Karpas-422 (cell line): ENCODE results near the gene TRABD2B. TPM values are rescaled to one million over a fixed set of nuclear protein-coding genes. Genes with fewer than 3 reads are reported as not detected.

Experiments used
- DNase-seq: peaks from one replicate; pipeline ENCODE4 v3.0.0-alpha.2; 2015
- H2AFZ ChIP-seq: fragments of 200-600 bp; sonication (generic); 2 replicates; pipeline ENCODE4 v1.6.1; 2014; ENCODE audit warnings: antibody characterized with exemption, low read length, mixed read lengths
- H3K27ac ChIP-seq: fragments of 200-600 bp; sonication (generic); 2 replicates; pipeline ENCODE4 v1.5.1; 2014; ENCODE audit warnings: mild to moderate bottlenecking, low read length, moderate library complexity
- H3K27me3 ChIP-seq: fragments of 200-600 bp; sonication (generic); 2 replicates; pipeline ENCODE4 v1.6.1; 2014; ENCODE audit warnings: low read length, mixed read lengths
- H3K36me3 ChIP-seq: fragments of 200-600 bp; sonication (generic); 2 replicates; pipeline ENCODE4 v1.6.1; 2014; ENCODE audit warnings: low read length, mixed read lengths; ENCODE audit not compliant: insufficient read depth
- H3K4me1 ChIP-seq: fragments of 200-600 bp; sonication (generic); 2 replicates; pipeline ENCODE4 v1.6.1; 2014; ENCODE audit warnings: mild to moderate bottlenecking, low read length, mixed read lengths
- H3K4me2 ChIP-seq: fragments of 200-600 bp; sonication (generic); 2 replicates; pipeline ENCODE4 v1.6.1; 2014; ENCODE audit warnings: low read length, low read depth, mild to moderate bottlenecking; ENCODE audit not compliant: poor library complexity, severe bottlenecking
- H3K4me3 ChIP-seq: fragments of 200-600 bp; sonication (generic); 2 replicates; pipeline ENCODE4 v1.5.1; 2014; ENCODE audit warnings: mild to moderate bottlenecking, antibody characterized with exemption, low read length, mixed read lengths
- H3K79me2 ChIP-seq: fragments of 200-600 bp; sonication (generic); 2 replicates; pipeline ENCODE4 v1.6.1; 2014; ENCODE audit warnings: mild to moderate bottlenecking, low read length, mixed read lengths
- H3K9ac ChIP-seq: fragments of 200-600 bp; sonication (generic); 2 replicates; pipeline ENCODE4 v1.6.0; 2014; ENCODE audit warnings: low read length
- H3K9me2 ChIP-seq: fragments of 200-600 bp; sonication (generic), shearing (Covaris generic); replicated peaks from 2 replicates; pipeline ENCODE4 v1.6.0; 2014; ENCODE audit warnings: mild to moderate bottlenecking, low read length, moderate library complexity; ENCODE audit not compliant: insufficient read depth
- H3K9me3 ChIP-seq: fragments of 300-700, 200-600 bp; sonication (generic); 2 replicates; pipeline ENCODE4 v1.6.1; 2014; ENCODE audit warnings: low read length, mixed read lengths
- H4K20me1 ChIP-seq: fragments of 200-600 bp; sonication (generic); 2 replicates; pipeline ENCODE4 v1.6.1; 2014; ENCODE audit warnings: mild to moderate bottlenecking, antibody characterized with exemption, low read length, low read depth; ENCODE audit not compliant: insufficient read depth
- total RNA-seq: library from RNA; depleted of rRNA; stranded (reverse); fragments of >200 nt; shearing (Covaris generic); gene quantifications from 2 replicates; pipeline ENCODE4 v1.2.3, GENCODE V29; 2014; ENCODE audit warnings: low replicate concordance

TRABD2B gene
- total RNA-seq, 1 experiment from 2014 or later: not detected

DNA sequence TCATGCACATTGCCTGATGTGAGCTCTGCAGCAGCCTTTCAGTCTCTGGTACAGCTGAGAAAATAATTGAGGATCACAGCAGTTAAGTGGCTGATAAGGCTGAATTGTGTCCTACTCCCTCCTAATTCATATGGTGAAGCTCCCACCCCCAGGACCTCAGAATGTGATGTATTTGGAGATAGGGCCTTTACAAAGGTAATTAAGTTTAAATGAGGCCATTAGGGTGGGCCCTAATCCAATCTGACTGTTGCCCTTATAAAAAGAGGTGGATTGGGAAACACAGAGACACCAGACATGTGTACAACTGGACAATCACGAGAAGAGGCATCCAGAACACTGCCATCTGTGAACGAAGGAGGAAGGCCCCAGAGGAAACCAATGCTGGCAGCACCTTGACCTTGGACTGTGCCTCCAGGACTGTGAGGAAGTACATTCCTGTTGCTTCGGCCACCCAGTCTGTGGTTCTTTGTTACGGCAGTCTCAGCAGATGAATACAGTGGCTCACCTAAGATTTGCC lies 148.1 kb downstream of the TRABD2B start:
- no peak overlapping the region for H3K4me3 ChIP-seq
- no peaks in the 10 kb centered on the region for H3K79me2 ChIP-seq
- no peak overlapping the region for H2AFZ ChIP-seq
- H3K9me3 ChIP-seq: no peaks in the 10 kb centered on the region
- no peaks in the 10 kb centered on the region for H3K36me3 ChIP-seq
- H4K20me1 ChIP-seq: no peaks in the 10 kb centered on the region; the same call in 1 of the 2 replicates
- no peak overlapping the region for H3K4me2 ChIP-seq
- H3K27ac ChIP-seq: no peak overlapping the region
- H3K9ac ChIP-seq: no peak overlapping the region
- H3K4me1 ChIP-seq: peaks cover 11% of the 10 kb centered on the region
- H3K9me2 ChIP-seq: no peaks in the 10 kb centered on the region
- no peak for DNase-seq
- H3K27me3 ChIP-seq: no peaks in the 10 kb centered on the region

- H3K9ac ChIP-seq: no peak overlapping the region
- peaks cover 10% of the 10 kb centered on the region for H3K4me1 ChIP-seq
- H3K9me2 ChIP-seq: no peaks in the 10 kb centered on the region
- H3K4me2 ChIP-seq: no peak overlapping the region
- H3K36me3 ChIP-seq: no peaks in the 10 kb centered on the region
- DNase-seq: no peak
- H4K20me1 ChIP-seq: no peaks in the 10 kb centered on the region; the same call in 1 of the 2 replicates
- no peak overlapping the region for H2AFZ ChIP-seq
- H3K79me2 ChIP-seq: no peaks in the 10 kb centered on the region
- no peak overlapping the region for H3K4me3 ChIP-seq
- H3K27ac ChIP-seq: no peak overlapping the region
- no peaks in the 10 kb centered on the region for H3K9me3 ChIP-seq
- H3K27me3 ChIP-seq: no peaks in the 10 kb centered on the region
Observed at GRCh38 chr1:47847763-47848162, 149.4 kb downstream of the TRABD2B start.

DNA sequence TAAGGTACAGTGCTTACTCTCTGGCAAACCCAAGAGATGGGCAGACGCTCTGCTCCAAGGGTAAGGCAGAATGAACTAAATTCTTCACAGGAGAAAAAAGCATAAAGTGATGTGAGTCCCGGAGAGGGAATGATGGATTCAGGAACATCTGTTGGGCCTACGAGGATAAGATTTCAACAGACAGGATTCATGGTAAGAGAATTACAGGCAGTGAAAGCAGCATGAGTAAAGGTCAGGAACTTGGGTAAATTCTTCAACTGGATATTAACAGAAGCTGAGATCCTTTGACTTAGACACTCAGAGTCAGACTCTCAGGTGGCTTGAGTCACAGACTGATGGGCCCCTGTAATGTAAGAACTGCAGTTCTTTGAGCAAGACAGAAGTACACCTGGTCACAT lies 152.6 kb downstream of the TRABD2B start:
- no peak overlapping the region for H3K4me3 ChIP-seq
- H3K4me1 ChIP-seq: peaks cover 10% of the 10 kb centered on the region
- no peak overlapping the region for H3K27ac ChIP-seq
- no peak for DNase-seq
- H3K27me3 ChIP-seq: no peaks in the 10 kb centered on the region
- H3K9me3 ChIP-seq: no peaks in the 10 kb centered on the region
- H4K20me1 ChIP-seq: no peaks in the 10 kb centered on the region; the same call in 1 of the 2 replicates
- H3K9ac ChIP-seq: no peak overlapping the region
- no peaks in the 10 kb centered on the region for H3K79me2 ChIP-seq
- H3K9me2 ChIP-seq: no peaks in the 10 kb centered on the region
- H3K4me2 ChIP-seq: no peak overlapping the region
- H2AFZ ChIP-seq: no peak overlapping the region
- H3K36me3 ChIP-seq: no peaks in the 10 kb centered on the region

- no peak overlapping the region for H3K27ac ChIP-seq
- no peaks in the 10 kb centered on the region for H3K9me2 ChIP-seq
- no peak overlapping the region for H3K4me2 ChIP-seq
- no peak overlapping the region for H2AFZ ChIP-seq
- no peaks in the 10 kb centered on the region for H3K36me3 ChIP-seq
- no peak overlapping the region for H3K4me3 ChIP-seq
- no peak for DNase-seq
- H4K20me1 ChIP-seq: no peaks in the 10 kb centered on the region; the same call in 1 of the 2 replicates
- H3K79me2 ChIP-seq: no peaks in the 10 kb centered on the region
- no peaks in the 10 kb centered on the region for H3K9me3 ChIP-seq
- no peak overlapping the region for H3K9ac ChIP-seq
- no peaks in the 10 kb centered on the region for H3K27me3 ChIP-seq
- H3K4me1 ChIP-seq: peaks cover 10% of the 10 kb centered on the region
Observed at GRCh38 chr1:47843781-47844557, 153.2 kb downstream of the TRABD2B start.

- Histone ChIP-seq H3K27ac (no peak overlapping the region), H3K27me3 (no peaks in the 10 kb centered on the region), H3K9ac (no peak overlapping the region), H3K4me2 (no peak overlapping the region), H2AFZ (no peak overlapping the region), H3K9me2 (no peaks in the 10 kb centered on the region), H3K9me3 (no peaks in the 10 kb centered on the region), H4K20me1 (no peaks in the 10 kb centered on the region; the same call in 1 of the 2 replicates), H3K4me1 (peaks cover 10% of the 10 kb centered on the region), H3K4me3 (no peak overlapping the region), H3K36me3 (no peaks in the 10 kb centered on the region), H3K79me2 (no peaks in the 10 kb centered on the region)
- no peak for DNase-seq
Observed at GRCh38 chr1:47843059-47843458, 154.1 kb downstream of the TRABD2B start.

DNA sequence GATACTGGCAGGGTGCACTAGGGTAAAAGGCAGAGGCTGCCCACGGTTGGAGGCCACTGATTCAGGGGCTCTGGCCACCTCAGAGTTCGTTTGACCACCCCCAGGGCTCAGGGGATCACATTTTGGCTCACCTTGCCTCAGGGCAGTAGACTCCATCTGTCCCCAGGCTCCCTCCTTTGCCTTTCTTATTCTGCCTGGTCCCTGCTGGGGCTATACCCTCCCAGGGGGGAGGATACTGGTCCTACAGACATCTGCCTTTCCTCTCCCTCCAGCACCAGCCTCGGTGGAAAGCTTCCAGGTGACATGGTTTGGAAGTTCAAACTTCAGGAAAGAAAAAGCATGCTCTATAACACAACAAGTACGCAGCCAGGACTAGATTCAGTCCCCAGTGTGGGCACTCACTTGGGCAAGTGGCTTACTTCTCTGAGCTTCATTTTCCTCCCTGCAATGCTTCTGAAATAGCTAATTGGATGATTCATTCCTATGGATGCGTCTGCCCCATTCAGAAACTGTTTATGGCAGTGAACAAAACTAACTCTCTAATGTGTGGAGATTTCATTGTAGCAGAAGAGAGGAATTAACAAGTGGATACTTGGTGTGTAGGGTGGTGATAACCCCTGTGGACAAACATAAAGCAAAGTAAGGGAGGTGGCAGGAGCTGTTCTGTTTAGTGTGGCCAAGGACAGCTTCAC lies 154.8 kb downstream of the TRABD2B start:
- no peak for DNase-seq
- H3K27me3 ChIP-seq: no peaks in the 10 kb centered on the region
- no peak overlapping the region for H2AFZ ChIP-seq

GRCh38 chr1:47841356-47841755 lies 155.8 kb downstream of the TRABD2B start:
- Histone ChIP-seq H3K4me2 (no peak overlapping the region), H3K27ac (no peak overlapping the region), H3K79me2 (no peaks in the 10 kb centered on the region), H3K9me3 (no peaks in the 10 kb centered on the region), H4K20me1 (no peaks in the 10 kb centered on the region; the same call in 1 of the 2 replicates), H3K9ac (no peak overlapping the region), H2AFZ (no peak overlapping the region), H3K4me1 (peaks cover 8% of the 10 kb centered on the region), H3K27me3 (no peaks in the 10 kb centered on the region), H3K36me3 (no peaks in the 10 kb centered on the region), H3K4me3 (no peak overlapping the region), H3K9me2 (no peaks in the 10 kb centered on the region)
- no peak for DNase-seq

More for the DNA sequence above, 154.8 kb downstream of the TRABD2B start:
- Histone ChIP-seq H3K9me3 (no peaks in the 10 kb centered on the region), H3K4me2 (no peak overlapping the region), H3K36me3 (no peaks in the 10 kb centered on the region), H3K9me2 (no peaks in the 10 kb centered on the region), H3K79me2 (no peaks in the 10 kb centered on the region), H3K27ac (no peak overlapping the region), H3K9ac (no peak overlapping the region), H4K20me1 (no peaks in the 10 kb centered on the region; the same call in 1 of the 2 replicates), H3K4me1 (peaks cover 10% of the 10 kb centered on the region), H3K4me3 (no peak overlapping the region)
